OCI-LY3 (cell line): ENCODE measurements around the gene MGME1.

ENCODE experiments used
- H2AFZ ChIP-seq: fragments of 200-600, 300-600 bp; shearing (Covaris generic); 2 replicates; pipeline ENCODE4 v1.6.0; 2014; ENCODE audit warnings: antibody characterized with exemption, low read depth, low read length
- H3K27ac ChIP-seq: fragments of 200-600, 300-600 bp; sonication (generic); 2 replicates; pipeline ENCODE4 v1.5.1; 2014; ENCODE audit warnings: mild to moderate bottlenecking, low read length, moderate library complexity, mixed read lengths
- H3K27me3 ChIP-seq: fragments of 200-600, 300-600 bp; sonication (generic); 2 replicates; pipeline ENCODE4 v1.6.1; 2014; ENCODE audit warnings: low read depth, low read length, mixed read lengths
- H3K36me3 ChIP-seq: fragments of 200-600, 300-600 bp; sonication (generic); replicated peaks from 2 replicates; pipeline ENCODE3; 2014; ENCODE audit warnings: low read depth, low read length, mixed read lengths
- H3K4me1 ChIP-seq: fragments of 300-600, 200-600 bp; sonication (generic); 2 replicates; pipeline ENCODE4 v1.6.1; 2014; ENCODE audit warnings: low read length, mixed read lengths
- H3K4me2 ChIP-seq: fragments of 200-600, 300-600 bp; sonication (generic); 2 replicates; pipeline ENCODE4 v1.6.1; 2014; ENCODE audit warnings: low read length, mixed read lengths
- H3K4me3 ChIP-seq: fragments of 300-600, 200-600 bp; sonication (generic); 2 replicates; pipeline ENCODE4 v1.5.1; 2014; ENCODE audit warnings: antibody characterized with exemption, mild to moderate bottlenecking, low read length, moderate library complexity
- H3K79me2 ChIP-seq: fragments of 300-600, 200-600 bp; shearing (Covaris generic); 2 replicates; pipeline ENCODE4 v1.6.1; 2014; ENCODE audit warnings: mild to moderate bottlenecking, low read length, mixed read lengths
- H3K9ac ChIP-seq: fragments of 300-600, 200-600 bp; shearing (Covaris generic); 2 replicates; pipeline ENCODE4 v1.6.0; 2014; ENCODE audit warnings: mild to moderate bottlenecking, low read length, moderate library complexity
- H3K9me3 ChIP-seq: fragments of 200-600, 300-600 bp; shearing (Covaris generic); 2 replicates; pipeline ENCODE4 v1.6.1; 2014; ENCODE audit warnings: low read length, mixed read lengths; ENCODE audit not compliant: insufficient read depth
- H4K20me1 ChIP-seq: fragments of 200-600, 300-600 bp; sonication (generic); 2 replicates; pipeline ENCODE4 v1.6.1; 2016; ENCODE audit warnings: low read length, mixed read lengths; ENCODE audit not compliant: insufficient read depth
- CTCF ChIP-seq: fragments of 200-600, 300-600 bp; sonication (generic); IDR thresholded peaks from 2 replicates; pipeline ENCODE4 v1.5.1; 2014; ENCODE audit warnings: antibody characterized with exemption, low read length, low read depth
- EZH2phosphoT487 ChIP-seq: fragments of 200-600 bp; shearing (Covaris generic); IDR thresholded peaks from 2 replicates; pipeline ENCODE4 v1.6.1; 2018; ENCODE audit warnings: antibody characterized with exemption, mixed run types, low read depth

MGME1 gene

GRCh38 chr20:17931513-17931912, 37.3 kb upstream of the MGME1 start:
- H3K4me1 ChIP-seq, result 0 out of 2 replicates have a peak, but pooled peaks cover 5% of the 10 kb centered on the region
- TF ChIP-seq CTCF (no peak), EZH2phosphoT487 (no peak)
- H3K9ac ChIP-seq, result no peak overlapping the region
- H3K36me3 ChIP-seq, result peaks cover 5% of the 10 kb centered on the region
- 0 out of 2 replicates have a peak, but pooled peaks cover 3% of the 10 kb centered on the region for H3K9me3 ChIP-seq
- H2AFZ ChIP-seq, result no peak overlapping the region
- H3K4me3 ChIP-seq, result no peak overlapping the region
- no peaks in the 10 kb centered on the region for H3K27me3 ChIP-seq
- no peak overlapping the region for H3K4me2 ChIP-seq
- H3K79me2 ChIP-seq, result no peaks in the 10 kb centered on the region
- H3K27ac ChIP-seq, result no peak overlapping the region
- no peaks in the 10 kb centered on the region for H4K20me1 ChIP-seq

GRCh38 chr20:17932396-17932795, 36.4 kb upstream of the MGME1 start:
- Histone ChIP-seq H3K4me1 (0 out of 2 replicates have a peak, but pooled peaks cover 5% of the 10 kb centered on the region), H2AFZ (no peak overlapping the region), H3K9ac (no peak overlapping the region), H3K27me3 (no peaks in the 10 kb centered on the region), H4K20me1 (no peaks in the 10 kb centered on the region), H3K9me3 (0 out of 2 replicates have a peak, but pooled peaks cover 3% of the 10 kb centered on the region), H3K4me2 (no peak overlapping the region), H3K4me3 (no peak overlapping the region), H3K27ac (no peak overlapping the region), H3K79me2 (no peaks in the 10 kb centered on the region), H3K36me3 (peaks cover 5% of the 10 kb centered on the region)
- TF ChIP-seq EZH2phosphoT487, result no peak
- TF ChIP-seq CTCF, result no peak

GRCh38 chr20:17933121-17933520, 35.7 kb upstream of the MGME1 start:
- no peak overlapping the region for H3K4me3 ChIP-seq
- TF ChIP-seq EZH2phosphoT487 (no peak), CTCF (no peak)
- H3K9ac ChIP-seq, result no peak overlapping the region
- H4K20me1 ChIP-seq, result 0 out of 2 replicates have a peak, but pooled peaks cover 2% of the 10 kb centered on the region
- H3K79me2 ChIP-seq, result no peaks in the 10 kb centered on the region
- 0 out of 2 replicates have a peak, but pooled peaks cover 5% of the 10 kb centered on the region for H3K4me1 ChIP-seq
- H3K27me3 ChIP-seq, result no peaks in the 10 kb centered on the region
- 0 out of 2 replicates have a peak, but pooled peaks cover 3% of the 10 kb centered on the region for H3K9me3 ChIP-seq
- no peak overlapping the region for H3K4me2 ChIP-seq
- no peak overlapping the region for H2AFZ ChIP-seq
- no peak overlapping the region for H3K27ac ChIP-seq
- peaks cover 5% of the 10 kb centered on the region for H3K36me3 ChIP-seq

GRCh38 chr20:17933711-17934110, 35.1 kb upstream of the MGME1 start:
- no peak for TF ChIP-seq CTCF
- TF ChIP-seq EZH2phosphoT487, result no peak
- 0 out of 2 replicates have a peak, but pooled peaks cover 5% of the 10 kb centered on the region for H3K4me1 ChIP-seq
- no peak overlapping the region for H3K27ac ChIP-seq
- H3K4me3 ChIP-seq, result no peak overlapping the region
- H3K9ac ChIP-seq, result no peak overlapping the region
- no peaks in the 10 kb centered on the region for H3K27me3 ChIP-seq
- H2AFZ ChIP-seq, result no peak overlapping the region
- 0 out of 2 replicates have a peak, but pooled peaks cover 3% of the 10 kb centered on the region for H3K9me3 ChIP-seq
- H4K20me1 ChIP-seq, result peaks cover 7% of the 10 kb centered on the region; the same call in 1 of the 2 replicates
- no peak overlapping the region for H3K4me2 ChIP-seq
- peaks cover 5% of the 10 kb centered on the region for H3K36me3 ChIP-seq
- H3K79me2 ChIP-seq, result no peaks in the 10 kb centered on the region
